ENCODE results near the gene SZT2. TPM values are rescaled to one million over a fixed set of nuclear protein-coding genes. Genes with fewer than 3 reads are reported as not detected.

SZT2 gene
- total and polyA plus RNA-seq, 10 of the 15 experiments (the other 5 are each of a cell fraction or from before 2014, with no cell fraction given), result 1.4 to 38.3 (median 12.7) TPM

DNA sequence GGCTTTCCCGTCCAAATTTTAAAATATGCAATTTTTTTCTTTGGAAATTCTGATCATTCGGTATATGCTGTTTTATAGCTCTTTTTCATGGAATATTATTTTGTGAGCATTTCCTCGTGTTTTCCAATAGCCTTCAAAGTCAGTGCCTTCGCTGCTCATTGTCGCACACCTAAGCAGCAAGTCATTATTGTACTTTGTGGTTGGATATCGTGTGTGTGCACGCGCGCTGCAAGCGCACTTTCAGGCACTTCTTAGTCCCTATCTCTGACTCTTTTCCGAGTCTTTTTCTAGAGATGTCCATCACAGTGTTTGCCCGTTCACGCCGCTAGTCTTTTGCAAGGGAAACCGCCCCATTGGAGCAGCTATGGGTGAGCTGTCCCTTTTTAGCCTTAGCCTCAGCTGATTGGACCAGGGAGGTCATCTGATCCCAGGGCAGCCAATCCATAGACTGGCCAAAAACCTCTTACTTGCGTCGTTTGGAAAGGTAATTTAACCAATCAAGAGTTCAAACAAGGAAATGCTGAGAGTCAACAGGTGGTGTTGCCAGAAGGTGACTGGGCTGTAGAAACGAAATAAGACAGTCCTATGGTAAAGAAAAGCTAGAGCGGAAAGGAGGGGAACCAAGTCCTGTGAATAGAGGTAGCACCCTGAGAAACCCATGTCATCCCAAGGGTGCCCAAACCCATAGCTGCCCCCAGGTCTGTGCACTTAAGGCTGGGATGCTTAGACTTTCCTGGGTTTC lies 64.7 kb downstream of the SZT2 start (continued):
- TF ChIP-seq, protein P1, sequence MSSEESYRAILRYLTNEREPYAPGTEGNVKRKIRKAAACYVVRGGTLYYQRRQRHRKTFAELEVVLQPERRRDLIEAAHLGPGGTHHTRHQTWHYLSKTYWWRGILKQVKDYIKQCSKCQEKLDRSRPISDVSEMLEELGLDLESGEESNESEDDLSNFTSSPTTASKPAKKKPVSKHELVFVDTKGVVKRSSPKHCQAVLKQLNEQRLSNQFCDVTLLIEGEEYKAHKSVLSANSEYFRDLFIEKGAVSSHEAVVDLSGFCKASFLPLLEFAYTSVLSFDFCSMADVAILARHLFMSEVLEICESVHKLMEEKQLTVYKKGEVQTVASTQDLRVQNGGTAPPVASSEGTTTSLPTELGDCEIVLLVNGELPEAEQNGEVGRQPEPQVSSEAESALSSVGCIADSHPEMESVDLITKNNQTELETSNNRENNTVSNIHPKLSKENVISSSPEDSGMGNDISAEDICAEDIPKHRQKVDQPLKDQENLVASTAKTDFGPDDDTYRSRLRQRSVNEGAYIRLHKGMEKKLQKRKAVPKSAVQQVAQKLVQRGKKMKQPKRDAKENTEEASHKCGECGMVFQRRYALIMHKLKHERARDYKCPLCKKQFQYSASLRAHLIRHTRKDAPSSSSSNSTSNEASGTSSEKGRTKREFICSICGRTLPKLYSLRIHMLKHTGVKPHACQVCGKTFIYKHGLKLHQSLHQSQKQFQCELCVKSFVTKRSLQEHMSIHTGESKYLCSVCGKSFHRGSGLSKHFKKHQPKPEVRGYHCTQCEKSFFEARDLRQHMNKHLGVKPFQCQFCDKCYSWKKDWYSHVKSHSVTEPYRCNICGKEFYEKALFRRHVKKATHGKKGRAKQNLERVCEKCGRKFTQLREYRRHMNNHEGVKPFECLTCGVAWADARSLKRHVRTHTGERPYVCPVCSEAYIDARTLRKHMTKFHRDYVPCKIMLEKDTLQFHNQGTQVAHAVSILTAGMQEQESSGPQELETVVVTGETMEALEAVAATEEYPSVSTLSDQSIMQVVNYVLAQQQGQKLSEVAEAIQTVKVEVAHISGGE (CRISPR knock-in tag; IDR thresholded peaks at IDR 0.05), result no peak
- TF ChIP-seq POLR2AphosphoS2 (IDR thresholded peaks at IDR 0.05; ENCODE audit: low read depth, low read length) (no peak; the same call in 1 of the 2 replicates), IRF4 (IDR thresholded peaks at IDR 0.05; ENCODE audit: low read depth, low read length) (0 out of 2 replicates have a peak, but pooled peaks have one; percentile 50), PBX3 (IDR thresholded peaks at IDR 0.05; ENCODE audit: insufficient replicate concordance, low read depth, low read length) (peak; percentile 72), USF1 (IDR thresholded peaks at IDR 0.05; ENCODE audit: borderline replicate concordance, extremely low read length, insufficient read depth, low read depth, low read length) (peak; percentile 73), MYC (IDR thresholded peaks at IDR 0.05; ENCODE audit: insufficient read depth, insufficient read length, insufficient replicate concordance, low read length, severe bottlenecking) (no peak), RAD51 (IDR thresholded peaks at IDR 0.05) (peak; percentile 87), CREM (IDR thresholded peaks at IDR 0.05; ENCODE audit: low read depth) (no peak), TAF1 (IDR thresholded peaks at IDR 0.05; ENCODE audit: borderline replicate concordance, low read depth, low read length) (no peak), RFX5 (IDR thresholded peaks at IDR 0.05; ENCODE audit: low read depth, low read length) (peak; percentile 46; the same call in 1 of the 2 replicates), ZBED1 (IDR thresholded peaks at IDR 0.05; ENCODE audit: borderline replicate concordance) (no peak), PML (IDR thresholded peaks at IDR 0.05; ENCODE audit: low read length) (no peak), CREB1 (IDR thresholded peaks at IDR 0.05; ENCODE audit: low read depth) (no peak), WRNIP1 (IDR thresholded peaks at IDR 0.05; ENCODE audit: borderline replicate concordance, low read depth, low read length) (no peak), KDM1A (IDR thresholded peaks at IDR 0.05; ENCODE audit: borderline replicate concordance) (no peak), JUNB (IDR thresholded peaks at IDR 0.05) (peak; percentile 53; the same call in 1 of the 2 replicates), HDAC6 (IDR thresholded peaks at IDR 0.05; ENCODE audit: unreplicated experiment) (no peak), NRF1 (conservative IDR thresholded peaks at IDR 0.05; ENCODE audit: low read depth, low read length) (no peak), REST (IDR thresholded peaks at IDR 0.05; ENCODE audit: low read depth, low read length) (no peak)
- TF ChIP-seq, protein P2, sequence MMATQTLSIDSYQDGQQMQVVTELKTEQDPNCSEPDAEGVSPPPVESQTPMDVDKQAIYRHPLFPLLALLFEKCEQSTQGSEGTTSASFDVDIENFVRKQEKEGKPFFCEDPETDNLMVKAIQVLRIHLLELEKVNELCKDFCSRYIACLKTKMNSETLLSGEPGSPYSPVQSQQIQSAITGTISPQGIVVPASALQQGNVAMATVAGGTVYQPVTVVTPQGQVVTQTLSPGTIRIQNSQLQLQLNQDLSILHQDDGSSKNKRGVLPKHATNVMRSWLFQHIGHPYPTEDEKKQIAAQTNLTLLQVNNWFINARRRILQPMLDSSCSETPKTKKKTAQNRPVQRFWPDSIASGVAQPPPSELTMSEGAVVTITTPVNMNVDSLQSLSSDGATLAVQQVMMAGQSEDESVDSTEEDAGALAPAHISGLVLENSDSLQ (IDR thresholded peaks at IDR 0.05), result peak; percentile 86

All from GM12878 (cell line).